GM19467 (cell line): ENCODE measurements around the gene FCER1G.
"Not testable (repeated sequence)": the region's sequence is repeated elsewhere in the genome, so short reads cannot be mapped to it uniquely, and the experiment has no call there.

Source experiments
- ATAC-seq: cut with Tn5 transposase; IDR thresholded peaks from one replicate; pipeline ENCODE4 v1.9.1; 2021; ENCODE audit warnings: mild to moderate bottlenecking, moderate library complexity; ENCODE audit not compliant: unreplicated experiment

Gene FCER1G

DNA sequence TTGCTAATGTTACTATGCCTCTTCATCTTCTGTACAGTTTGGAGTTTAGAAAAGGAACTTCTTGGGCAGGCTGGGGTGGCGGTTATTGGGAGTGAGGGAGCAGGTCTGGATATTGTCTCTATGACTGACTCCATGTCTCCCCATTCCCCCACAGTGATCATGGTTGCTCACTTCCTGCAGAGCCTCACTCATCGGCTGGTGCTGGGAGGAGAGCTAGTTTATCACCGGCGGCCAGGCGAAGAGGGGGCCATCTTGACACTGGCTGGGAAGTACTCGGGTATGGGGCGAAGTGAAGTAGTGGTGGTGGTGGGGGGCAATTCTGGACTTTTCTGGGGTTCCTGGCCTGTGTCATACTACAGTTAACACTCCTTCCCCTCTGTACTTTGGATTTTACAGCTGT, 12.9 kb downstream of the FCER1G start:
- no peak for ATAC-seq

- no peak for ATAC-seq
These were observed 14.8 kb downstream of the FCER1G start for GRCh38 chr1:161229896-161230295.

- no peak for ATAC-seq
These were observed 15.7 kb downstream of the FCER1G start for GRCh38 chr1:161230762-161231161.

GRCh38 chr1:161233102-161233501, 18.0 kb downstream of the FCER1G start:
- ATAC-seq: no peak

GRCh38 chr1:161235957-161236775, 21.1 kb downstream of the FCER1G start:
- ATAC-seq: no peak

DNA sequence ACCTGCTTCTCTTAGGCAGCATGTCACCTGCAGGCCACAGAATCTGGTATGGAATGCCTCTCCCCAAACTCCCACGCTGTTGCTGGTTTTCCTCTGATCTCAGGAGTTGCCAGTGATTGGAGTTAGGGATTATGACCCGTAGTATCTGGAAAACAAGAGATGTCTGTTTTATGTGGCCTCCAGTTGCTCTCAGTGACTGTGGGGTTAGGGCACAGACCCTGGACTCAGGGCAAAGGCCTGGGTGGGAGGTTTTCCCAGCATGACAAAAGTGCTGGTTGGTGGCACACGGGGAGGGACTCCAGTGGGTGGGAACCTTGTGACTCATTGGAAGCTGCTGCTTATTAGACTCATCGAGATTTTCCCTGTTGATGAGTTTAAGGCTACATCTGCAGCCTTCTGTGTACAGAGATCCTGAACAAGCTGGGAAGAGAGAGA, 23.0 kb downstream of the FCER1G start, which contains the start of gene NR1I3:
Gene NR1I3, minus strand, starts transcription at position 165 of the 435 bp plus-strand sequence. CDS start 1,638 bp downstream, outside the sequence.
- no peak for ATAC-seq

DNA sequence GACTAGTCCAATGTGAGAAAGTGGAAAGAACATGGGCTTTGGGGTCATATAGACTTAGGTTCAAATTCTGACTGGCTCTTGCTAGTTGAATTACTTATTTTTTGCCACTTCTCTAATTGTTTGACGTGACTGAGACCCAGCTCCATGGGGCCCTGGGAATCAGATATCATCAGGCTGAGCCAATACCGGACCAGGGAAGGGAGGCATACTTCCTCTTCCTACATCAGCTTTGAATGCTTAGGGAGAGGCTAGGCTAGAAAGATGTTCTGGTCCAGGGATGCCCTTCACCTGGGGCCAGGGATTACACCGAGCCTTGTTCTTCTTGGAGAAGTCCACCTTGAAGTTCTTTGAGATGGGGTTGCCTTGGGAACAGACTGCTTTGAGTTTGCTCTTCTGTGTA, 26.6 kb downstream of the FCER1G start:
- ATAC-seq: no peak

GRCh38 chr1:161242313-161242712, 27.2 kb downstream of the FCER1G start:
- ATAC-seq: no peak

DNA sequence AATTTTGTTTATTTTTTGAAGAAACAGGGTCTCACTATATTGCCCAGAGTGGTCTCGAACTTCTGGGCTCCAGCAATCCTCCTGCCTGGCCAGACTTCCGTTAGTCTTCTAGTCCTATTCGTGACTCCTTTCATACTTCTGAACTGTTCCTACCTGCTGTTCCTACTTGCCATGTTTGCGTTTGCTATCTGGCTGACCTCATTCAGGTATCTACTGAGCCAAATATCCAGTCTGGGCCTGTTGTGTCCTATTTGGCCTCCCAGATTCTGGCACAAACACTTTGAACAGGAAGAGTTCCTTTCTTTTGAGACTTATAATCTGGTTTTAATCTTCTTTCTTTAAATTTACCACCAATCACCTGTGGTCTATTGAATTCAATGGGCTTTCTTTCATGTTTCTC, 29.8 kb downstream of the FCER1G start:
- ATAC-seq: no peak

- not testable (repeated sequence) for ATAC-seq
These were observed 35.0 kb downstream of the FCER1G start for GRCh38 chr1:161250100-161250499.

DNA sequence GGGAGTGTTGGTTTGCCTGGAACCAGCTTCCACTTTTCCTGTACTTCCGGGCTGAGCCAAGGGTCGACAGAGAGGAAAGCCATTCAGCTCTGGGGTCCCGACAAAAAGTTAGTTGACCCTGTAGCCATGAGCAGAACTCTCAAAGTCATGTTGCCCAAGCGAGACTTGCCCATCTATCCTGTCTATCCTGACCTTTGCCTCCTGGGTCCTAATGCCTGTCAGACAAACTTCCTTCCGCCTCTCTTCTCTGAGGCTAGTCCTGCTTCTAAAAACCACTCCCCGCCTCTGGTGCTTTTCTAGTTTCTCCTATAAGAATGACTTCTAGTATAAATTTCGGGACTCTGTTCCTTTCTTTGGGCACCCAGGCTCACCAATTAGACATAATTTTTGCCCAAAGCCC, 35.7 kb downstream of the FCER1G start:
- no peak for ATAC-seq

GRCh38 chr1:161251579-161251978, 36.5 kb downstream of the FCER1G start:
- no peak for ATAC-seq

DNA sequence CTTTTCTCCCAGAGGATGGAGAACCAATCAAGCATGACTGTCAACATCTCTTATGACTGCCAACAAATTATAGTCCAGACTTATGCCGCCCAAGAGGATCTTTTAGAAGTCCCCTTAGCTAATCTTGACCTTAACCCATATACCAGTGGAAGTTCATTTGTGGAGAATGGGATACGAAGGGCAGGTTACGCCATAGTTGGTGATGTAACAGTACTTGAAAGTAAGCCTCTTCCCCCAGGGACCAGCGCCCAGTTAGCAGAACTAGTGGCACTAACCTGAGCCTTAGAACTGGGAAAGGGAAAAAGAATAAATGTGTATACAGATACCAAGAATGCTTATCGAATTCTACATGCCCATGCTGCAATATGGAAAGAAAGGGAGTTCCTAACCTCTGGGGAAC, 40.2 kb downstream of the FCER1G start:
- not testable (repeated sequence) for ATAC-seq

DNA sequence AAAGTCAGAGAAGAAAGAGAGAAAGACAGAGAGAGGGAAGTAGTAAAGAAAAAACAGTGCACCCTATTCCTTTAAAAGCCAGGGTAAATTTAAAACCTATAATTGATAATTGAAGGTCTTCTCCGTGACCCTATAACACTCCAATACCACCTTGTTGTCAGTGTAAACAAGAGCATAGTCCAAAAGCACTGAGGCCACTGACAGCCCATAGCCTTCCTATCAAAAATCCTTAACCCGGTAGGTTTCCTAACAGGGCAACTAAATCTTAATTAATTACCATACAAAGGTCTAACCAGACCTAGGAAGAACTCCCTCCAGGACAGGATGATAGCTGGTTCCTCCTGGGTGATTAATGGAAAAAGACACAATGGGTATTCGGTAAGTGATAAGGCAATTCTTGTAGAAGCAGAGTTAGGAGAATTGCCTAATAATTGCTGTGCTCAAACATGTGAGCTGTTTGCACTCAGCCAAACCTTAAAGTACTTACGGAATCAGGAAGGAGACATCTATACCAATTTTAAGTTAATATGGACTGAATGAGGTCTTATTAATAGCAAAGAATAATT, 40.9 kb downstream of the FCER1G start:
- ATAC-seq: not testable (repeated sequence)

DNA sequence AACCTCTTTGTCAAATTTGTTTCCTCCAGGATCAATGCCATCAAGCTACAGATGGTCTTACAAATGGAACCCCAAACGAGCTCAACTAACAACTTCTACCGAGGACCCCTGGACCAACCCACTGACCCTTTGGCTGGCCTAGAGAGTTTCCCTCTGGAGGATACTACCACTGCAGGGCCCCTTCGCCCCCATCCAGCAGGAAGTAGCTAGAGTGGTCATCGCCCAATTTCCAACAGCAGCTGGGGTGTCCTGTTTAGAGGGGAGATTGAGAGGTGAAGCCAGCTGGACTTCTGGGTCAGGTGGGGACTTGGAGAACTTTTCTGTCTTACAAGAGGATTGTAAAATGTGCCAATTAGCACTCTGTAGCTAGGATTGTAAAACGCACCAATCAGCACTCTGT, 42.0 kb downstream of the FCER1G start:
- ATAC-seq: not testable (repeated sequence)

DNA sequence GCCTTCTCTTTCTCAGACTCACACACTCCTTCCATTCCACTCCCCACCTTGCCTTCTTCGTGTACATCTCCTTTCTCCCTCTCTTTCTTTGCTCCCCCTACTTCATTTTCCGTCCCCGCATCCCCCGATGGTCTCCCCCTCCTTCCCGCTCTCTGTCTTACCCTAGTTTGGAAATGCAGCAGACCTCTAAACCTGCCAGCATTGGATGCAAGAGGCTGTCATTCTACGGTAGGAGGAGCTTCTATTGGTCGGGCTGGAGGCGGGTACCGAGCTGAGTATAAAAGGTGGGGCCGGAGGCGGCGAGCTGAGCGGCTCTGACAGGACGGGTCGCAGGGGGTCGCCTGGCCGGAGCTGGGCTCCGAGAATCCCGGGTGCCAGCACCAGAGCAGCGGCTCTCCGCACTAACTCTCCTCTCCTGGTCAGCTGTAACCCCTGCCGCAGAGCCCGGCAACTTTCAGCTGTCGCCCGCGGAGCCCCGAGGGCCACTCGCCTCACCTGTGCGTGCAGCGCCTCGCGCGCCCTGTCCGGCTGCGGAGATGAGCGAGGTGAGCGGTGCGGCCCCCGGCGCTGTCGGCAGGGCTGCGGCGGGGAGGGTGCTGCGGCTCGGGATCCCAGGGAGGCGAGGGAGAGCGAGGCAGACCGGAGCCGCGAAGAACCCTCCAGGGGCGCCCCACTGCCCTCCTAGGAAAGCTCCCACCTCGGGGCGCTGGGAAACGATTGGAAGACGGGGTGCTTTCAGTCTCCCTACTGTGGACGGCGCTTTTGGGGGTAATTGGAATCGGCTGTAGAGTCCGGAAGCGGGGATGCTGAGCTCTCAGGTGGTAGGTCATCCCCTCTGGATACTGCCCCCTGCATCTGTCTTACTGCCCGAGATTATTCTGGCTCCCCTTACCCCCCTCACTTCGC, 43.6 kb downstream of the FCER1G start, which contains the start of gene PCP4L1:
Gene PCP4L1, plus strand, starts transcription at position 307 of the 906 bp plus-strand sequence. Its CDS starts 230 bp downstream, at position 537.
- ATAC-seq: no peak

DNA sequence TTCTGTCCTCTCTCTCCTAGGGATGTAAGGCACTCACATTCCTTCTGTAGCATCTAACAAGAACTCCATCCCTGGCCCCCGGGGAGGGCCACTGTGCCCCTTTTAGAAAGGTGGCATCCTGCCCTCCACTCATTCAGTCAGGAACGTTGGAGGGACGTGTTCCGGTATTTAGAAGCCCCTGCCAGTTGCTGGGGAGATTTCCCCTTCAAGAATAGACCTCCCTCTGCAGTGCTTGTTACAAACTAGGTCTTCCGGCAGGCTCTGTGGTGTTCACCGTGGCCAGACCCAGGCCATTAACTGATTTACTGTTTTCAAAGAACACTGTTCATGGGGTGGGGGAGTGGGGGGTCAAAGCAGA, 44.2 kb downstream of the FCER1G start:
- no peak for ATAC-seq

GRCh38 chr1:161259765-161260164, 44.7 kb downstream of the FCER1G start:
- no peak for ATAC-seq

- no peak for ATAC-seq
These were observed 45.5 kb downstream of the FCER1G start for GRCh38 chr1:161260376-161261260.
